HG02798 (cell line): ENCODE measurements around the gene ASTE1.
A peak's percentile ranks its signal among the peaks of the same experiment; 100 is the strongest.
"Not testable (repeated sequence)": the region's sequence is repeated elsewhere in the genome, so short reads cannot be mapped to it uniquely, and the experiment has no call there.

ENCODE experiments used
- ATAC-seq: cut with Tn5 transposase; IDR thresholded peaks from one replicate; pipeline ENCODE4 v1.9.1; 2021; ENCODE audit warnings: mild to moderate bottlenecking; ENCODE audit not compliant: unreplicated experiment, poor library complexity

The ASTE1 gene, protein sequence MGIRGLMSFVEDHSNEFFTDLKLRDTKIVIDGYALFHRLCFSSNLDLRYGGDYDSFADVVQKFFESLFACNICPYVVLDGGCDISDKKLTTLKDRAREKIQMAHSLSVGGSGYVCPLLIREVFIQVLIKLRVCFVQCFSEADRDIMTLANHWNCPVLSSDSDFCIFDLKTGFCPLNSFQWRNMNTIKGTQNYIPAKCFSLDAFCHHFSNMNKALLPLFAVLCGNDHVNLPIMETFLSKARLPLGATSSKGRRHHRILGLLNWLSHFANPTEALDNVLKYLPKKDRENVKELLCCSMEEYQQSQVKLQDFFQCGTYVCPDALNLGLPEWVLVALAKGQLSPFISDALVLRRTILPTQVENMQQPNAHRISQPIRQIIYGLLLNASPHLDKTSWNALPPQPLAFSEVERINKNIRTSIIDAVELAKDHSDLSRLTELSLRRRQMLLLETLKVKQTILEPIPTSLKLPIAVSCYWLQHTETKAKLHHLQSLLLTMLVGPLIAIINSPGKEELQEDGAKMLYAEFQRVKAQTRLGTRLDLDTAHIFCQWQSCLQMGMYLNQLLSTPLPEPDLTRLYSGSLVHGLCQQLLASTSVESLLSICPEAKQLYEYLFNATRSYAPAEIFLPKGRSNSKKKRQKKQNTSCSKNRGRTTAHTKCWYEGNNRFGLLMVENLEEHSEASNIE

GRCh38 chr3:131026321-131027151, at the start of gene ASTE1, which contains the start of gene NEK11:
ASTE1 (minus strand) TSS chr3:131026825; CDS start chr3:131025306, 1,519 bp downstream.
NEK11 (plus strand) TSS chr3:131026877; CDS start chr3:131029709, 2,832 bp downstream.
- ATAC-seq: peak; percentile 100

GRCh38 chr3:131075632-131076328, 49.2 kb upstream of the ASTE1 start:
- ATAC-seq: peak; percentile 53

- ATAC-seq: no peak
Observed at GRCh38 chr3:131072845-131073244, 46.2 kb upstream of the ASTE1 start.

DNA sequence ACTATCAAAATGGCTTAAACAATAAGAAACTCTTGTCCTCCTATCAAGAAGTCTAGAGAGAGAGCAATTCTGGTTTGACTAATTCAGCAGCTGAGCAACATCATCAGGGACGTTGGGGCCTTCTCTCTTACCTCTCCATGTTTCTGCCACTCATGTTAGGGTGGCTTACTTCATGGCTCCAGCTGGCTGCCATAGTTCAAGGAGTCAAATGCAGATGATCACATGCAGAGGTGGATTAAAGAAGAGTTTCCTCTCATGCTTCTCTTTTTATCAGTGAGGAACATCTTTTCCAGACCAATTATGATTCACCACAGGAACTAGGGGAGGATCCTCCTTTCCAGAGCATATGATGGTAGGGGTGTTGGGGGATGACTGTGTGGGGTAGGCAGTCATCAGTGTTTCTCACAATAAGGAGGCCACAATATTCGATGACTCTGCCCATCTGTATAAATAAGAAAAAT, 45.5 kb upstream of the ASTE1 start:
- no peak for ATAC-seq

DNA sequence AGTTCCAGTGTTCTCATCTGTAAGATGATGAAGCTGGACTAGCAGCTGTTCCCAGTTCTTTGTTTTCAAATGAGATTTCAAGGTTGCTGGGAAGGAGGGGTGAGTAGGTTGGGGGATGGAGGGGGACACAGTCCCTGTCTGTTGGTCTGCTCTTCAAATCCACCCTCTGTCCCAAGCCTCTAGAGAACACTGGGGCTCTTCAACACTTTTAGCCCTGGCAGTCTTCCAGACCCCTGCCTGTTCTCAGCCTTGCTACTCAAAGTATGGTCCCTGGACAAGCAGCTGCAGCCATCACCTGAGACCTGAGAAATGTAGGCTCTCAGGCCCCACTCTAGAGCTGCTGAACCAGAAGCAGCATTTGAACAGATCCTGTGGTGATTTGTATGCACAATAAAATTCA, 41.4 kb upstream of the ASTE1 start:
- no peak for ATAC-seq

GRCh38 chr3:131053043-131053859, 26.6 kb upstream of the ASTE1 start:
- no peak for ATAC-seq

GRCh38 chr3:131050001-131050400, 23.4 kb upstream of the ASTE1 start:
- no peak for ATAC-seq

DNA sequence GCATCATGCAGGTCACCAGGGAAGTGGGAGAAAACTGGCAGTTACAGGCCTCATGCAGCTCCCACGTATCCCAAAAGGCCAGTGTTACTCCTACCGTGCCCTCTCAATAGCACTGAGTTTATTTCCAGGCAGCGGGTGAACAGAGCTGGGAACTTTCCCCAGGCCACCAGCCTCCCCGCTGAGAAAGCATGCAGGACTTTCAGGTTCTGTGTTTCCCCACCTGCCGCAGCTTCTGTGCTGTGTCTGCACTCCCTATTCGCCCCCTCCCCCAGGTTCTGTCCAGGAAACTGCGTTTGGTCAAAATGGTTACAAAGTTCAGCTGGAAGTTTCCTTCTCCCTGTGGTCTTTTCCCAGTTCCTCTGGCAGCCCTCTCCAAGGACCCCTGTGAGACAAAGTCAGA, 21.4 kb upstream of the ASTE1 start:
- ATAC-seq: no peak

- no peak for ATAC-seq
Observed at GRCh38 chr3:131047582-131047981, 21.0 kb upstream of the ASTE1 start.

GRCh38 chr3:131042271-131042985, 15.8 kb upstream of the ASTE1 start:
- ATAC-seq: not testable (repeated sequence)

DNA sequence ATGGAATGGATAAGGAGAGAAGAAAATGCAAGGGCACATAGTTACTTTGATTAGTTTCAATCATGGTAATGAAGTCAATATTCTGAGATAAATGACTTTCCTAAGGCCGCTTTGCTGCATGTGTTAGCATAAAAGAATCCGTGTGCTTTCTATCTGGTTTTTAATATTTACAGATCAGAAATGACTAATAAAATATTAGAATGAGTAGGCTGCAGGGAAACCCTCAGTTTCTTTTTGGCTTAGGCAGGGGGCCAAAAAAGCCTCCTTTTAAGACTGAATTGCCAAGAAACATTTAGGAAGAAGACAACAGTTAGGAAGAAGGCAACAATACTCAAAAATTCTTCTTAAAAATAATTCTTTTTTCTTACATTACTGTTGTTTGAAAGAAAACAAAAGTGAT, 11.7 kb upstream of the ASTE1 start:
- ATAC-seq: no peak

DNA sequence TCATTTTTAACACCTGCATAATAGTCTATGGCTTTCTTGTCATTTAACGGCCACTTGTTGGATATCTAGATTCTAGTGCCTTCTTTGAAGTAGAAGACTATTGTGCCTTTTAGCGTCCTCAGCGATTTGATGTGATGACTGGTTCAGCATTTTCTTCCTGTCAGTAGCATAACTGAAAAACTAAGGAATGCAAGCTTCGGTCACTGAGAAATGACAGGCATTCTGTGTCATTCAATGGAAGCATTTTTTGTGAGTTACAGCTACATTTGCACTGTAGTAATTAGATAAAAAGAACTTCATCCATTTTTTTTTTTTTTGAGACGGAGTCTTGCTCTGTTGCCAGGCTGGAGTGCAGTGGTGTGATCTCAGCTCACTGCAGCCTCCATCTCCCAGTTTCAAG, 10.4 kb upstream of the ASTE1 start:
- ATAC-seq: no peak

GRCh38 chr3:131036200-131036816, 9.7 kb upstream of the ASTE1 start:
- no peak for ATAC-seq

- peak; percentile 66 for ATAC-seq
Observed at GRCh38 chr3:131033480-131034080, 7.0 kb upstream of the ASTE1 start.

DNA sequence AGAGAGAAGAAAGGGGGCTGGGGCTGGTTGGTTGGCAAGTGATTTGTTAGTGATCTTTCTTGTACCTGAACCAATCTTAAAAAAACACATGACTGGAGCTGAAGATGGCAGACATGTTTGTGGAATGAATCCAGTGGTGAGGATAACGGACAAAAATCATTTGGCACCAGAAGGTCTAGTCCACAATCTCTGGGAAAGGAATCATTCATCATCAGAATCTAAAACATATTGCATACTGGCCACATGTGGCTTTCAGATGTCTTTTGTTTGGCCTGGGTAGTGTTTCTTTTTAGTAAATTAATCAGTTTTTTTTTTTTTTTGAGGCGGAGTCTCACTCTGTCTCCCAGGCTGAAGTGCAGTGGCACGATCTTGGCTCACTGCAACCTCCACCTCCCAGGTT, 5.0 kb upstream of the ASTE1 start:
- no peak for ATAC-seq

DNA sequence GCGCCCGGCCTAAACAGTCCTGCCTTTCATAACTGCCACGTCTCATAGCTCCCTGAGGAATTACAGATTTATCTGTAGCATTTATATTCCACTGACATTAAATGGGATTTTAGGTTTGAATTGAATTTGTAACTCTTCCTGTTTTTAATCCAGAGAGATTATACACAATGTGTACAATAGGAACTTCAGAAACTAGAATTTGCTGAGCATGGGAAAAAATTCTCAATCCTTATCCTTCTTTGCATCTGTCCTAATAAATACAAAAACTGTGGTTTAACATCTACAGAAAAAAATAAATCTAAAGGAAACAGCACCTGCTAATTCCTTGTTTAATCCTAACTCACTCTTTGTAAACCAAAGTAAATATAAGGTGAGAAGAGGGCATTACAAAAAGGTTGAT, 2.2 kb upstream of the ASTE1 start:
- ATAC-seq: no peak

DNA sequence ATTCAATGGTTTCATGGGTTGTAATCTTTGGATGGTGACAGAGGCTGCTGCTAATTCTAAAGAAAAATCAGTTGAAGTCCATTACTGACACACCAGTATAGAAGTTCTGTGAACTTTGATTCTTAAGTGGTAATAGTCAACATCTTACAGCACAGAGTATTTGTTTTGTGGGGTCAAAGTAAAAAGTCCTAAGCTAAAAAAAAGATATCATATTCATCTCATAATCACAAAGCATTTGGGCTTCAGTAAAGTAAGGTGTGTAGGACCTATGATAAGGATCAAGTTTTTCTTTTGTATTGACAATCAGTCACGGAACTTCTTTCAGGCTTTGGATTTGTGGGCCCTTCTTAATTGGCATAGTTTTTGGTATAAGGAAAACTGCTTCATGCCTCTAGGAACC, 1.1 kb downstream of the ASTE1 start:
- no peak for ATAC-seq
